GM18502 (cell line): Measurements from ENCODE around the gene MROH2B.
"Not testable (repeated sequence)": the region's sequence is repeated elsewhere in the genome, so short reads cannot be mapped to it uniquely, and the experiment has no call there.

Experiments
- ATAC-seq: cut with Tn5 transposase; IDR thresholded peaks from one replicate; pipeline ENCODE4 v1.9.1; 2021; ENCODE audit warnings: mild to moderate bottlenecking; ENCODE audit not compliant: unreplicated experiment, poor library complexity

The MROH2B gene

GRCh38 chr5:41032973-41033372, 38.2 kb downstream of the MROH2B start:
- no peak for ATAC-seq

GRCh38 chr5:41022600-41022999, 48.5 kb downstream of the MROH2B start:
- ATAC-seq = not testable (repeated sequence)

- no peak for ATAC-seq
Observed at GRCh38 chr5:41012318-41012717, 58.8 kb downstream of the MROH2B start.

- no peak for ATAC-seq
Observed at GRCh38 chr5:41010572-41010971, 60.6 kb downstream of the MROH2B start.

- ATAC-seq = no peak
Observed at GRCh38 chr5:41009232-41009631, 61.9 kb downstream of the MROH2B start.

- no peak for ATAC-seq
Observed at GRCh38 chr5:41004931-41005330, 66.2 kb downstream of the MROH2B start.

GRCh38 chr5:41003670-41004376, 67.3 kb downstream of the MROH2B start:
- no peak for ATAC-seq

GRCh38 chr5:40999966-41000365, 71.2 kb downstream of the MROH2B start:
- no peak for ATAC-seq

- ATAC-seq = no peak
Observed at GRCh38 chr5:40999142-40999541, 72.0 kb downstream of the MROH2B start.

GRCh38 chr5:40995801-40996586, 75.1 kb downstream of the MROH2B start:
- ATAC-seq = no peak

- no peak for ATAC-seq
Observed at GRCh38 chr5:40991981-40992559, 79.1 kb downstream of the MROH2B start.

- ATAC-seq = no peak
Observed at GRCh38 chr5:40991168-40991980, 79.8 kb downstream of the MROH2B start.

GRCh38 chr5:40988746-40989510, 82.2 kb downstream of the MROH2B start:
- ATAC-seq = no peak

- no peak for ATAC-seq
Observed at GRCh38 chr5:40987349-40987748, 83.8 kb downstream of the MROH2B start.

- ATAC-seq = no peak
Observed at GRCh38 chr5:40986666-40987065, 84.5 kb downstream of the MROH2B start.

- no peak for ATAC-seq
Observed at GRCh38 chr5:40985501-40985900, 85.6 kb downstream of the MROH2B start.

- no peak for ATAC-seq
Observed at GRCh38 chr5:40984884-40985283, 86.3 kb downstream of the MROH2B start.

- no peak for ATAC-seq
Observed at GRCh38 chr5:40983781-40984180, 87.4 kb downstream of the MROH2B start.

- no peak for ATAC-seq
Observed at GRCh38 chr5:40981420-40981819, 89.7 kb downstream of the MROH2B start.

- ATAC-seq = no peak
Observed at GRCh38 chr5:40976836-40977235, 94.3 kb downstream of the MROH2B start.
